Fibroblast of lung (primary cell): ENCODE results near the gene FHOD3.

Experiments
- CTCF ChIP-seq, 2 donors: IDR thresholded peaks in 1 of 2; conservative IDR thresholded peaks in 1 of 2; 1 replicate in 1 of 2; 2 replicates in 1 of 2; pipeline ENCODE4 v1.5.1; 2011 to 2012; ENCODE audit warnings: low read length in 2 of 2, control low read depth in 1 of 2, inconsistent platforms in 1 of 2, low read depth in 1 of 2, mild to moderate bottlenecking in 1 of 2
- EZH2 ChIP-seq: IDR thresholded peaks from 2 replicates; pipeline ENCODE4 v1.5.1; 2012; ENCODE audit warnings: low read length, control low read depth, mild to moderate bottlenecking; ENCODE audit errors: missing control alignments

GRCh38 chr18:36392164-36392978, 94.9 kb downstream of the FHOD3 start:
- TF ChIP-seq CTCF (conservative IDR thresholded peaks at IDR 0.05 in 1 of 2, IDR thresholded peaks at IDR 0.05 in 1 of 2; ENCODE audit: low read depth in 1 of 2, low read length in 2 of 2) (no peak), EZH2 (no peak)
